Osteocyte (in vitro differentiated cells): ENCODE results near the gene FSHB. TPM values are rescaled to one million over a fixed set of nuclear protein-coding genes. Genes with fewer than 3 reads are reported as not detected.

Experiments used
- DNase-seq: peaks from one replicate; pipeline ENCODE4 v3.0.0; 2021; ENCODE audit warnings: mixed read lengths; ENCODE audit not compliant: unreplicated experiment; ENCODE audit errors: extremely low spot score
- H3K27ac Mint-ChIP-seq: one replicate; pipeline ENCODE4 v1.8.0; 2021; ENCODE audit warnings: mild to moderate bottlenecking, mixed read lengths; ENCODE audit not compliant: unreplicated experiment
- H3K27me3 Mint-ChIP-seq: one replicate; pipeline ENCODE4 v1.8.0; 2021; ENCODE audit warnings: mixed read lengths; ENCODE audit not compliant: unreplicated experiment
- H3K36me3 Mint-ChIP-seq: one replicate; pipeline ENCODE4 v1.8.0; 2021; ENCODE audit warnings: mixed read lengths; ENCODE audit not compliant: unreplicated experiment
- H3K4me1 Mint-ChIP-seq: one replicate; pipeline ENCODE4 v1.8.0; 2021; ENCODE audit warnings: mixed read lengths; ENCODE audit not compliant: unreplicated experiment
- H3K4me3 Mint-ChIP-seq: one replicate; pipeline ENCODE4 v1.8.0; 2021; ENCODE audit warnings: mild to moderate bottlenecking, moderate library complexity, mixed read lengths; ENCODE audit not compliant: unreplicated experiment
- H3K9me3 Mint-ChIP-seq: one replicate; pipeline ENCODE4 v1.8.0; 2021; ENCODE audit warnings: mixed read lengths; ENCODE audit not compliant: unreplicated experiment
- CTCF ChIP-seq: fragments of 200-600 bp; sonication (generic); IDR thresholded peaks from 2 replicates; pipeline ENCODE4 v1.5.0; 2021; ENCODE audit warnings: antibody characterized with exemption, mild to moderate bottlenecking, moderate library complexity
- total RNA-seq: library from RNA; stranded (reverse); gene quantifications from 2 replicates; pipeline ENCODE4 v1.2.1, GENCODE V29; 2021

Gene FSHB
- total RNA-seq, 1 donor from 2014 or later = not detected

DNA sequence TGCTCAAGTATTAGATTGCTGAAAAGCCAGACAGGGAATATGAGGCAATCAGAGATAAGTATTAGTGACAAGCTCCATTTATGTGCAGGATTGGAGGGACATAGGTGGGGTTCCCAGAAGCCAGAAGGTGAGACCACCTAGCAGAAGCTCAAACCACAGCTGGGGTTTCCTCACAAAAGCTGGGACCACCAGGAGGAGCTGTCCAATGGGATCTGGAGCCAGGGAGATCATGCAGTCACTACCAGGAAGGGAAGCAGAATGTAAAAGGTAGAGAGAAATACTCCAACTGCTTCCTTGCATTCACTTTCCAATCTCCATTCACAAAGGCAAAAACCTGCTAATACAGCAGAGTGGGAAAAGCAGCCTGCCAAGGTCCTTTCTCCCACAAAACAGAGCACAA is 5.2 kb upstream of the FSHB start:
- no peak overlapping the region for H3K27ac Mint-ChIP-seq
- no peak overlapping the region for H3K4me3 Mint-ChIP-seq
- TF ChIP-seq CTCF = peak; percentile 12
- no peaks in the 10 kb centered on the region for H3K4me1 Mint-ChIP-seq
- H3K27me3 Mint-ChIP-seq = peaks cover 13% of the 10 kb centered on the region
- DNase-seq = no peak
- H3K36me3 Mint-ChIP-seq = no peaks in the 10 kb centered on the region
- peaks cover 12% of the 10 kb centered on the region for H3K9me3 Mint-ChIP-seq

- no peak overlapping the region for H3K4me3 Mint-ChIP-seq
- TF ChIP-seq CTCF = no peak
- H3K36me3 Mint-ChIP-seq = no peaks in the 10 kb centered on the region
- H3K27me3 Mint-ChIP-seq = peaks cover 15% of the 10 kb centered on the region
- DNase-seq = no peak
- no peaks in the 10 kb centered on the region for H3K4me1 Mint-ChIP-seq
- no peak overlapping the region for H3K27ac Mint-ChIP-seq
- peaks cover 12% of the 10 kb centered on the region for H3K9me3 Mint-ChIP-seq
These were observed 2.4 kb upstream of the FSHB start for GRCh38 chr11:30228323-30228884.

- Mint-ChIP-seq H3K4me1 (peaks cover 4% of the 10 kb centered on the region), H3K27ac (no peak overlapping the region), H3K36me3 (no peaks in the 10 kb centered on the region), H3K27me3 (peaks cover 2% of the 10 kb centered on the region), H3K9me3 (no peaks in the 10 kb centered on the region), H3K4me3 (no peak overlapping the region)
- DNase-seq = no peak
- no peak for TF ChIP-seq CTCF
These were observed 8.2 kb downstream of the FSHB start for GRCh38 chr11:30239025-30239424.

GRCh38 chr11:30244265-30244664 is 13.5 kb downstream of the FSHB start:
- peak overlapping the region; percentile 5 for H3K27ac Mint-ChIP-seq
- DNase-seq = no peak

DNA sequence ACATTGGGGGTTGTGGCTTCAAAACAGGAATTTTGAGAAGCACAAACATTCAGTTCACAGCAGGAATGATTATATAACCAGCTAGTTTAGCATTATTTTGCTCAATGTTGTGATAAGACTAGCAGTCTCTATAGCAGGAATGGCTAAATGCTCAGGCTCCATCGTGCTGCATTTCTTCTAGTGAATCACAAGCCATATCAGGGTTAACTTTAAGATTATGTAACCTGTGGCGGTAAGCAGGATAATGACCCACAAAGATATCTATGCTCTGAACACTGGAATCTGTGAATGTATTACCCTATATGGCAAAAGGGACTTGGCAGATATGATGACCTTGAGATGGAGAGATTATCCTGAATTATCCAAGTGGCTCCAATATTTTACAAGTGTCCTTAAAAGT is 14.8 kb downstream of the FSHB start:
- no peak for DNase-seq

More at GRCh38 chr11:30244265-30244664, 13.5 kb downstream of the FSHB start:
- Mint-ChIP-seq H3K4me1 (peaks cover 20% of the 10 kb centered on the region), H3K9me3 (no peaks in the 10 kb centered on the region), H3K36me3 (no peaks in the 10 kb centered on the region), H3K4me3 (no peak overlapping the region), H3K27me3 (no peaks in the 10 kb centered on the region)
- TF ChIP-seq CTCF = no peak

More for the DNA sequence above, 14.8 kb downstream of the FSHB start:
- H3K36me3 Mint-ChIP-seq = no peaks in the 10 kb centered on the region
- peaks cover 20% of the 10 kb centered on the region for H3K4me1 Mint-ChIP-seq
- no peaks in the 10 kb centered on the region for H3K27me3 Mint-ChIP-seq
- no peak overlapping the region for H3K4me3 Mint-ChIP-seq
- no peak overlapping the region for H3K27ac Mint-ChIP-seq
- no peak for TF ChIP-seq CTCF
- H3K9me3 Mint-ChIP-seq = no peaks in the 10 kb centered on the region
